Loucy (cell line): ENCODE results near the gene UNC13D.

Experiments
- EZH2phosphoT487 ChIP-seq: fragments of 200-600 bp; IDR thresholded peaks from 2 replicates; pipeline ENCODE4 v1.6.1; 2018; ENCODE audit warnings: antibody characterized with exemption, mild to moderate bottlenecking, moderate library complexity, borderline replicate concordance
- TF ChIP-seq, protein P1 (sequence below): fragments of 200-600 bp; sonication (generic); conservative IDR thresholded peaks from 2 replicates; pipeline ENCODE4 v1.5.1; 2014; ENCODE audit warnings: mild to moderate bottlenecking, antibody characterized with exemption, low read length

GRCh38 chr17:75810216-75810615, 34.0 kb downstream of the UNC13D start:
- TF ChIP-seq, protein P1, sequence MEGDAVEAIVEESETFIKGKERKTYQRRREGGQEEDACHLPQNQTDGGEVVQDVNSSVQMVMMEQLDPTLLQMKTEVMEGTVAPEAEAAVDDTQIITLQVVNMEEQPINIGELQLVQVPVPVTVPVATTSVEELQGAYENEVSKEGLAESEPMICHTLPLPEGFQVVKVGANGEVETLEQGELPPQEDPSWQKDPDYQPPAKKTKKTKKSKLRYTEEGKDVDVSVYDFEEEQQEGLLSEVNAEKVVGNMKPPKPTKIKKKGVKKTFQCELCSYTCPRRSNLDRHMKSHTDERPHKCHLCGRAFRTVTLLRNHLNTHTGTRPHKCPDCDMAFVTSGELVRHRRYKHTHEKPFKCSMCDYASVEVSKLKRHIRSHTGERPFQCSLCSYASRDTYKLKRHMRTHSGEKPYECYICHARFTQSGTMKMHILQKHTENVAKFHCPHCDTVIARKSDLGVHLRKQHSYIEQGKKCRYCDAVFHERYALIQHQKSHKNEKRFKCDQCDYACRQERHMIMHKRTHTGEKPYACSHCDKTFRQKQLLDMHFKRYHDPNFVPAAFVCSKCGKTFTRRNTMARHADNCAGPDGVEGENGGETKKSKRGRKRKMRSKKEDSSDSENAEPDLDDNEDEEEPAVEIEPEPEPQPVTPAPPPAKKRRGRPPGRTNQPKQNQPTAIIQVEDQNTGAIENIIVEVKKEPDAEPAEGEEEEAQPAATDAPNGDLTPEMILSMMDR: no peak
- TF ChIP-seq EZH2phosphoT487: no peak
